GM23248 (cell line): ENCODE results near the gene DNASE2.

ENCODE experiments used
- EZH2 ChIP-seq: fragments of 200-600 bp; sonication (generic); IDR thresholded peaks from 2 replicates; pipeline ENCODE4 v1.6.1; 2018; ENCODE audit warnings: antibody characterized with exemption, mild to moderate bottlenecking; ENCODE audit not compliant: insufficient read depth, poor library complexity, severe bottlenecking
- EZH2phosphoT487 ChIP-seq: fragments of 200-600 bp; sonication (generic); IDR thresholded peaks from 2 replicates; pipeline ENCODE4 v1.6.1; 2018; ENCODE audit warnings: antibody characterized with exemption, moderate library complexity, mild to moderate bottlenecking, low read depth; ENCODE audit not compliant: insufficient read depth

DNA sequence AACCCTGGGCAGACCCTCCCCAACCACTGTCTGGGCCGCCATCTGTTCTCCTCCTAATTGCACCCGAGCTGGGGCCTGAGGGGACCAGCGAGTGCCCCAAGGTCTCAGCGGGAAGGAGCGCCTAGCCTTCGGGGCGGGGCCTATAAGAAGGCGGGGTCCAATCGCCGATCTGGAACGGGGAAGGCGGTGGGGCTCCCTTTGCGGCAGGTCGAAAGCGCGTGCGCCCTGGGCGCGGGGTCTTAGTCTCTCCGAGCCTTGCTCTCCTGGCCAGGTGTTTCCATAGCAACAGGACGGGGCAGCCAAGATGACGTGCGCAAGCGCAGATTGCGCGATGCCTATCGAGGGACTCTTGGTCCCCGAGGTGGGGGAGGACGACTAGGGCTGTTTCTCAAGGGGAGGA lies 40.2 kb downstream of the DNASE2 start:
- no peak for TF ChIP-seq EZH2
- TF ChIP-seq EZH2phosphoT487: no peak
